HFFc6 (cell line): ENCODE data around the gene MED15. TPM values are rescaled to one million over a fixed set of nuclear protein-coding genes. Genes with fewer than 3 reads are reported as not detected.

Experiments used
- DNase-seq: peaks from one replicate; pipeline ENCODE4 v3.0.0-alpha.2; 2018
- H3K27ac Mint-ChIP-seq: 2 replicates; pipeline ENCODE4 v1.8.0; 2020; ENCODE audit warnings: mild to moderate bottlenecking, mixed read lengths
- H3K27me3 Mint-ChIP-seq: 2 replicates; pipeline ENCODE4 v1.8.0; 2021; ENCODE audit warnings: mild to moderate bottlenecking, moderate library complexity, mixed read lengths; ENCODE audit not compliant: insufficient read depth
- H3K36me3 Mint-ChIP-seq: 2 replicates; pipeline ENCODE4 v1.8.0; 2021; ENCODE audit warnings: low read depth, mixed read lengths
- H3K4me1 Mint-ChIP-seq: 2 replicates; pipeline ENCODE4 v1.8.0; 2020; ENCODE audit warnings: low read depth, mixed read lengths
- H3K4me3 Mint-ChIP-seq: 2 replicates; pipeline ENCODE4 v1.8.0; 2020; ENCODE audit warnings: mild to moderate bottlenecking, moderate library complexity, mixed read lengths
- H3K9me3 Mint-ChIP-seq: 2 replicates; pipeline ENCODE4 v1.8.0; 2020; ENCODE audit warnings: mild to moderate bottlenecking, mixed read lengths
- total RNA-seq, 6 experiments: library from RNA; stranded (reverse); fragmentation: NEBNext Ultra II Directional; extraction: Animal tissue kit (Norgen Biotek cat#: 25700); gene quantifications; 2 replicates in 1 of 6; 3 replicates in 5 of 6; pipeline ENCODE4 v1.2.3, GENCODE V29; 2021
- TF ChIP-seq, protein P1 (sequence below): fragments of 200-600 bp; sonication (generic); IDR thresholded peaks from 2 replicates; pipeline ENCODE4 v1.5.0; 2021; ENCODE audit warnings: antibody characterized with exemption, mild to moderate bottlenecking

Gene MED15
- total RNA-seq, 6 experiments from 2014 or later = 128 to 148 (median 136) TPM

DNA sequence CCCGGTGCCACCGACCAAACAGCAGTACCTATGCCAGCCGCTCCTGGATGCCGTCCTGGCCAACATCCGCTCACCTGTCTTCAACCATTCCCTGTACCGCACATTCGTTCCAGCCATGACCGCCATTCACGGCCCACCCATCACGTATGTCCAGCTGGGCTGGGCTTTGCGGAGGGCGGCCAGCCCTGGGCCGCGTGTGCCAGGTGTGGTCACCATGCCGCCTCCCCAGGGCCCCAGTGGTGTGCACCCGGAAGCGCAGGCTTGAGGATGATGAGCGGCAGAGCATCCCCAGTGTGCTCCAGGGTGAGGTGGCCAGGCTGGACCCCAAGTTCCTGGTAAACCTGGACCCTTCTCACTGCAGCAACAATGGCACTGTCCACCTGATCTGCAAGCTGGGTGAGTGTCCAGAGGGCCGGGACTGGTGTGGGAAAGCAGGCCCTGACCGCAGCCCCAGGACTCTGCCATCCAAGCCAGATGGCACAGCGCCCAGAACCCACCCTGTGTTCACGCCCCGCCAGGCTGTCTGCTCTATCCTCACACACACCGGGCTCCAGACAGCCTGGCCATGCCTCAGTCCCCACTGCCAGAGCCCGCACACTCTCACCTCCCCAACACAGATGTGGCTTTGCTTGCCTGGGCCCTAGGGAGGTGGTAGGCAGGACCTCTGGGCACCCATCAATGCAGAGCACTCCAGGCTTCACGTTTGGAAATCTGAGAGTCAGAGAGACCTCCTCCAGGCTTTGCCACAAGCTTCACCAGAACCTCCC lies 77.6 kb downstream of the MED15 start:
- Mint-ChIP-seq H3K27me3 (peaks cover 13% of the 10 kb centered on the region), H3K9me3 (no peaks in the 10 kb centered on the region), H3K4me1 (no peaks in the 10 kb centered on the region), H3K4me3 (no peak overlapping the region), H3K36me3 (peaks cover 16% of the 10 kb centered on the region), H3K27ac (0 out of 2 replicates have a peak overlapping the region, but pooled peaks have one; percentile 11)
- TF ChIP-seq, protein P1, sequence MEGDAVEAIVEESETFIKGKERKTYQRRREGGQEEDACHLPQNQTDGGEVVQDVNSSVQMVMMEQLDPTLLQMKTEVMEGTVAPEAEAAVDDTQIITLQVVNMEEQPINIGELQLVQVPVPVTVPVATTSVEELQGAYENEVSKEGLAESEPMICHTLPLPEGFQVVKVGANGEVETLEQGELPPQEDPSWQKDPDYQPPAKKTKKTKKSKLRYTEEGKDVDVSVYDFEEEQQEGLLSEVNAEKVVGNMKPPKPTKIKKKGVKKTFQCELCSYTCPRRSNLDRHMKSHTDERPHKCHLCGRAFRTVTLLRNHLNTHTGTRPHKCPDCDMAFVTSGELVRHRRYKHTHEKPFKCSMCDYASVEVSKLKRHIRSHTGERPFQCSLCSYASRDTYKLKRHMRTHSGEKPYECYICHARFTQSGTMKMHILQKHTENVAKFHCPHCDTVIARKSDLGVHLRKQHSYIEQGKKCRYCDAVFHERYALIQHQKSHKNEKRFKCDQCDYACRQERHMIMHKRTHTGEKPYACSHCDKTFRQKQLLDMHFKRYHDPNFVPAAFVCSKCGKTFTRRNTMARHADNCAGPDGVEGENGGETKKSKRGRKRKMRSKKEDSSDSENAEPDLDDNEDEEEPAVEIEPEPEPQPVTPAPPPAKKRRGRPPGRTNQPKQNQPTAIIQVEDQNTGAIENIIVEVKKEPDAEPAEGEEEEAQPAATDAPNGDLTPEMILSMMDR = 0 out of 2 replicates have a peak, but pooled peaks have one; percentile 7
- DNase-seq = no peak

DNA sequence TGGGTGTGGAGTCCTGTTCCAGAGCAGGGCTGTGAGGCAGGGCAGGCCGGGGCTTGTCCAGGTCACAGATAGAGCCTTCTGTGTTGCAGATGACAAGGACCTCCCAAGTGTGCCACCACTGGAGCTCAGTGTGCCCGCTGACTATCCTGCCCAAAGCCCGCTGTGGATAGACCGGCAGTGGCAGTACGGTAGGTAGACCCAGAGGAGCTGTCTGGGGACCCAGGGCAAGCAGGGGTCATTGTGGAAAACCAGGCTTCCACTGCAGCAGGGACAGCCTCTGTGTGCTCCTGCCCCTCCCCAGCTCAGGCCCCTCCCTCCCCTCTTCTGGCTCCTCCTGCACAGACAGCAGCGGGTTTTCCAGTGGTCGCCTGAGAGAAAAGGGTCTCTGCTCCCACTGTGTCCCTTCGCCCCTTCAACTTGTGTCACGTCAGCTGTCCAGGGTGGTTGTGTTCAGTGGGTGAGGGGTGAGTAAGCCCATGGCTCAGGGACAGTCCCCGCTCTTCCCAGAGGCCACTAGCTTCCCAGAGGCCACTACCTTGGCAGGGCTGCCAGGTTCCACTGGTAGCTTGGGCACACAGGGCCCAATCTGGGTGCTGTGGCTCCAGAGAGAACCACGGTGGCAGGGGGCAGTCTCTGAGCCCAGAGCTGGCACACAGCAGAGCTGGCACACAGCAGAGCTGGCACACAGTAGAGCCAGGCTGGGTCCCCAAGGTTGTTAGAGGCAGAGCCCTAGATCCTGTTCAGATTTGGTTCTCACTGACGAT lies 78.4 kb downstream of the MED15 start:
- H3K36me3 Mint-ChIP-seq = peaks cover 9% of the 10 kb centered on the region
- TF ChIP-seq, protein P1 = no peak
- no peak overlapping the region for H3K27ac Mint-ChIP-seq
- peaks cover 11% of the 10 kb centered on the region for H3K27me3 Mint-ChIP-seq
- H3K4me3 Mint-ChIP-seq = no peak overlapping the region
- no peaks in the 10 kb centered on the region for H3K4me1 Mint-ChIP-seq
- H3K9me3 Mint-ChIP-seq = no peaks in the 10 kb centered on the region
- no peak for DNase-seq

DNA sequence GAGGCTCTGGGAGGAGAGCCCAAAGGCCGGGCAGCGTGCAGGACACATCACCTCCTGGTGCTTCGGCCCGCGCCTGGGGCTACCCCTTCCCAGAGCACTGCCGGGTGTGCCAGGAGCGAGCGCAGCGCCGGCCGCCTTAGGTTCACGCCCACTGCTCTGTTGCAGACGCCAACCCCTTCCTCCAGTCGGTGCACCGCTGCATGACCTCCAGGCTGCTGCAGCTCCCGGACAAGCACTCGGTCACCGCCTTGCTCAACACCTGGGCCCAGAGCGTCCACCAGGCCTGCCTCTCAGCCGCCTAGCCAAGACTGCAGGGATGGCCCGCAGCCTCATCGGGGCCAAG lies 79.0 kb downstream of the MED15 start:
- DNase-seq = no peak
- Mint-ChIP-seq H3K4me3 (no peak overlapping the region), H3K27me3 (peaks cover 14% of the 10 kb centered on the region), H3K9me3 (no peaks in the 10 kb centered on the region), H3K36me3 (peaks cover 9% of the 10 kb centered on the region; the same call in 1 of the 2 replicates), H3K27ac (no peak overlapping the region), H3K4me1 (no peaks in the 10 kb centered on the region)
- TF ChIP-seq, protein P1 = no peak

DNA sequence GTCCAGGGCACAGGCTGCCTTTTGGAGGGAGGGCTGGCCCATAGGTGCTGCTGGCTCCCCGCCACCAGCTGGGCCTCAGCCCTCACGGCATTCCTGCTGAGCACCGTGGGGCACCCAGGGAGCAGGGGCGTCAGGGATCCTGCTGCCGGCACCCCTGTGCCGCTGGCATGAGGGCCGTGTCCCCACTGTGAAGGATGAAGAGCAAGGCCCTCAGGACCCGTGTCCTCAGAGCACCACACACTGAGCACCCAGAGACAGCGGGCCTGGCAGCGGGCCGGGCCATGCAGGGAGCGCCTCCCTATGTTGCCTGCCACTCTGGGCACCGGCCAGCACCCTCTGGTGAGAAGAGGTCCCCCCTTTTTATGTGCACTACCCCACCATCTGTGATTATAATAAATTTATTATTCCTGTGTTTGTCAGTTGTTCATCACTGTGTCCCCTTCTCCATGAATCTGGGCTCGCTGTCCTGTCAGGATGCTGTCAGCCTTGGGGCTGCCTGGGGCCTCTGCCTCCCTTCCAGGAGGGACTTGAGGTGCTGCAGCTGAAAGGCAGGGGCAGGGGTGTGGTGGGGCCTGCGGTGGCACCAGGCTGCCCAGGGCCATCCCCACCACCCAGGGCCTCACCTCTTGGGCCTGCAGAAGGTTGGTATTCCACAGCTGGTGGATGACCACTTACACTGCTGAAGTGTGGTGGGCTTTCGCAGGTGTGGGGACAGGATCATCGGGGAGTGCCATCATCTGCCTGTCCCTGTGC lies 80.0 kb downstream of the MED15 start:
- H3K9me3 Mint-ChIP-seq = no peaks in the 10 kb centered on the region
- TF ChIP-seq, protein P1 = no peak
- peaks cover 9% of the 10 kb centered on the region; the same call in 1 of the 2 replicates for H3K36me3 Mint-ChIP-seq

DNA sequence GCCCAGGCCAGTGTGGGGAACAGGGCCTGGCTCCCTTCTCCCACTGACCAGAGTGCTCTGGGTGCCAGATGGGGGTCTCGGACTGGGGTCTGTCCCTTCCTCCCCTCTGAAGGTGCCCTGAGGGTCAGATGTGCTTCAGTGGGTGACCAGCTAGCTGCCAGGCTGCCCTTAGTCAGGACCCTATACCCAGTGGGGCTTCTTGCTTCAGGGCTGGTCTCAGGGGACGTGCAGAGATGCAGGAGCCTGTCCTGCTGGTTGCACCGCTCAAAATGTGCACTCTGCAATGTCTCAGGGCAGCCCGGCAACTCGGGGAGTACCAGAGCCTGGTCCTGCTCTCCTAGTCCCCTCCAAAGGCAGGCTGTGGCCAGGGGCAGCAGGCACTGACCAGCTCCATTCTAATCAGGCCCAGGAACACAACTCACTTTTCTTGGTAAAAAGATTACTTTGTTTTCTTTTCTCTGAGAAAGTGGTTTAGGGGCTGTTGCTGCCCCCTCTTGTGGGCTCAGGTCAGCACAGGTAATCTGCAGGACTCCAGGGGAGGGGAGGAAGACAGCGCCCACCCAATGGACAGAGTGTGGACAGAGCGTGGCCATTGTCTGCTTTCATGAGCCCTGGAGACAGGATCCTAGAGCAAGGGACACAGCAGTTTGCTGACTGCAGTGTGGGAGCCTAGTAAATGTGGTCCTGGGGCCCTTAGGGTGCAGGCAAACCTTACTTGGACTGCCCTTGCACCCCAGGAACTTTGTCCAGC lies 80.9 kb downstream of the MED15 start:
- TF ChIP-seq, protein P1 = no peak; the same call in 1 of the 2 replicates
- no peak for DNase-seq
- Mint-ChIP-seq H3K27ac (no peak overlapping the region), H3K4me1 (no peaks in the 10 kb centered on the region), H3K9me3 (no peaks in the 10 kb centered on the region), H3K4me3 (no peak overlapping the region), H3K27me3 (peaks cover 14% of the 10 kb centered on the region; the same call in 1 of the 2 replicates), H3K36me3 (peaks cover 9% of the 10 kb centered on the region; the same call in 1 of the 2 replicates)

More for the DNA sequence above, 80.0 kb downstream of the MED15 start:
- no peak for DNase-seq
- peaks cover 14% of the 10 kb centered on the region for H3K27me3 Mint-ChIP-seq
- H3K4me3 Mint-ChIP-seq = no peak overlapping the region
- H3K27ac Mint-ChIP-seq = no peak overlapping the region
- H3K4me1 Mint-ChIP-seq = no peaks in the 10 kb centered on the region
